SU-DHL-6 (cell line): Measurements from ENCODE around the gene UROS.

Source experiments
- H2AFZ ChIP-seq: fragments of 200-600 bp; sonication (generic); 2 replicates; pipeline ENCODE4 v1.6.1; 2014; ENCODE audit warnings: low read depth, mild to moderate bottlenecking, moderate library complexity, mixed read lengths, antibody characterized with exemption, low read length; ENCODE audit not compliant: severe bottlenecking
- H3F3A ChIP-seq: fragments of 200-600 bp; shearing (Covaris generic); 2 replicates; pipeline ENCODE4 v1.6.0; 2016; ENCODE audit warnings: antibody characterized with exemption, mild to moderate bottlenecking; ENCODE audit not compliant: insufficient read depth
- H3K27ac ChIP-seq: fragments of 200-600 bp; sonication (generic); 2 replicates; pipeline ENCODE4 v1.5.1; 2016; ENCODE audit warnings: low read depth, mild to moderate bottlenecking, low read length, moderate library complexity, mixed read lengths
- H3K27me3 ChIP-seq: fragments of 200-600 bp; sonication (generic), shearing (Covaris generic); 2 replicates; pipeline ENCODE4 v1.6.0; 2014; ENCODE audit warnings: mild to moderate bottlenecking, low read length
- H3K36me3 ChIP-seq: fragments of 200-600 bp; sonication (generic); 2 replicates; pipeline ENCODE4 v1.6.1; 2014; ENCODE audit warnings: mild to moderate bottlenecking, low read length, mixed read lengths
- H3K4me2 ChIP-seq: fragments of 300-600, 200-600 bp; shearing (Covaris generic), sonication (generic); 2 replicates; pipeline ENCODE4 v1.6.0; 2014; ENCODE audit warnings: low read length, low read depth, mild to moderate bottlenecking; ENCODE audit not compliant: poor library complexity, severe bottlenecking
- H3K4me3 ChIP-seq: fragments of 200-600 bp; sonication (generic); 2 replicates; pipeline ENCODE4 v1.5.1; 2014; ENCODE audit warnings: antibody characterized with exemption, low read length, mild to moderate bottlenecking, mixed read lengths; ENCODE audit not compliant: insufficient read depth, poor library complexity, severe bottlenecking
- H3K79me2 ChIP-seq: fragments of 200-600 bp; sonication (generic); 2 replicates; pipeline ENCODE4 v1.6.1; 2014; ENCODE audit warnings: mild to moderate bottlenecking, low read length, moderate library complexity; ENCODE audit not compliant: insufficient read depth
- H3K9ac ChIP-seq: fragments of 200-600 bp; sonication (generic); 2 replicates; pipeline ENCODE4 v1.7.0; 2014; ENCODE audit warnings: mild to moderate bottlenecking, low read length
- H3K9me2 ChIP-seq: fragments of 200-600 bp; sonication (generic); replicated peaks from 2 replicates; pipeline ENCODE4 v1.6.1; 2014; ENCODE audit warnings: low read length; ENCODE audit not compliant: insufficient read depth
- H3K9me3 ChIP-seq: fragments of 200-600 bp; sonication (generic); 2 replicates; pipeline ENCODE4 v1.6.1; 2014; ENCODE audit warnings: low read length, mixed read lengths; ENCODE audit not compliant: insufficient read depth
- H4K20me1 ChIP-seq: fragments of 200-600 bp; sonication (generic); 2 replicates; pipeline ENCODE4 v1.6.1; 2014; ENCODE audit warnings: low read depth, mild to moderate bottlenecking, antibody characterized with exemption, low read length, moderate library complexity, mixed read lengths
- EZH2phosphoT487 ChIP-seq: fragments of 200-600 bp; sonication (generic), shearing (Covaris generic); conservative IDR thresholded peaks from 2 replicates; pipeline ENCODE4 v1.6.1; 2018; ENCODE audit warnings: mild to moderate bottlenecking, antibody characterized with exemption, low read length, moderate library complexity, mixed read lengths
- TF ChIP-seq, protein P1 (sequence below): fragments of 200-600 bp; sonication (generic); IDR thresholded peaks from one replicate; pipeline ENCODE4 v1.5.1; 2017; ENCODE audit warnings: antibody characterized with exemption, mild to moderate bottlenecking, low read length, moderate library complexity; ENCODE audit not compliant: insufficient read depth, poor library complexity, severe bottlenecking

The UROS gene

DNA sequence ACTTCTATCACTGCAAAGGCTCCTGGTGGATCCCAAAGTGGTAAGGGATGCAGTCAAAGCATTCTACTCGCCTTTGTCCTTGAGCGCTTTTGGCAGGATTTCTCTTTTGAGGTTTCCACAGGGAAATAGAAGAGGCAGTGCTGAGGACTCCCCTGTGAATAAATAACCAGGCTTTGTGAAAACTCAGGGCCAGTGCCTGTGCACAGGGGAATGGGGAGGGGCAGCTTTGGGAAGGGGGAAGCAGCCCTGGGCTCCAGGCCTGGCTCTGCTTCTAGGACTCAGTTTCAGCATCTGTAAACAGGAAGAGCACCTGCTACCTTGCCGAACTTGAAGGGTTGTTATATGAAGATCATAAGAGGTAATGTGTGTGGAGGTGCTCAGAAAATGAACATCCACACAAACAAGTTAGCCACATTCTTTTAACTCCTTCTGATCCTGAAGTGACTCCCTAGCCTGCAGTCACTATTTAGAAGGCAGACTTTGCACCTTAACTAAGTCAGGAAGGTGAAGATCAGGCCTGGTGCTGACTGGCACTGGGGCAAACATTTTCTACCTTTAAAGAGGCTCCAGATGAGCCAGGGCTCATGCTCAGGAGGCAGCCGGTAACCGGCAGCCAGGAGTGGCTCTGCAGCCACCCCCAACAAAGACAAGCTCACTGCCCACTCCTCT lies 24.9 kb downstream of the UROS start:
- peaks cover 7% of the 10 kb centered on the region for H3K36me3 ChIP-seq
- no peak overlapping the region for H2AFZ ChIP-seq
- H3F3A ChIP-seq, result no peaks in the 10 kb centered on the region
- no peaks in the 10 kb centered on the region for H3K79me2 ChIP-seq
- H3K27ac ChIP-seq, result no peak overlapping the region
- no peaks in the 10 kb centered on the region for H3K27me3 ChIP-seq
- no peaks in the 10 kb centered on the region for H3K9me3 ChIP-seq
- no peak overlapping the region for H3K4me2 ChIP-seq
- H3K9me2 ChIP-seq, result no peaks in the 10 kb centered on the region
- no peaks in the 10 kb centered on the region for H4K20me1 ChIP-seq
- H3K4me3 ChIP-seq, result no peak overlapping the region
- no peak overlapping the region for H3K9ac ChIP-seq
- TF ChIP-seq, protein P1, sequence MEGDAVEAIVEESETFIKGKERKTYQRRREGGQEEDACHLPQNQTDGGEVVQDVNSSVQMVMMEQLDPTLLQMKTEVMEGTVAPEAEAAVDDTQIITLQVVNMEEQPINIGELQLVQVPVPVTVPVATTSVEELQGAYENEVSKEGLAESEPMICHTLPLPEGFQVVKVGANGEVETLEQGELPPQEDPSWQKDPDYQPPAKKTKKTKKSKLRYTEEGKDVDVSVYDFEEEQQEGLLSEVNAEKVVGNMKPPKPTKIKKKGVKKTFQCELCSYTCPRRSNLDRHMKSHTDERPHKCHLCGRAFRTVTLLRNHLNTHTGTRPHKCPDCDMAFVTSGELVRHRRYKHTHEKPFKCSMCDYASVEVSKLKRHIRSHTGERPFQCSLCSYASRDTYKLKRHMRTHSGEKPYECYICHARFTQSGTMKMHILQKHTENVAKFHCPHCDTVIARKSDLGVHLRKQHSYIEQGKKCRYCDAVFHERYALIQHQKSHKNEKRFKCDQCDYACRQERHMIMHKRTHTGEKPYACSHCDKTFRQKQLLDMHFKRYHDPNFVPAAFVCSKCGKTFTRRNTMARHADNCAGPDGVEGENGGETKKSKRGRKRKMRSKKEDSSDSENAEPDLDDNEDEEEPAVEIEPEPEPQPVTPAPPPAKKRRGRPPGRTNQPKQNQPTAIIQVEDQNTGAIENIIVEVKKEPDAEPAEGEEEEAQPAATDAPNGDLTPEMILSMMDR, result no peak
- TF ChIP-seq EZH2phosphoT487, result no peak

DNA sequence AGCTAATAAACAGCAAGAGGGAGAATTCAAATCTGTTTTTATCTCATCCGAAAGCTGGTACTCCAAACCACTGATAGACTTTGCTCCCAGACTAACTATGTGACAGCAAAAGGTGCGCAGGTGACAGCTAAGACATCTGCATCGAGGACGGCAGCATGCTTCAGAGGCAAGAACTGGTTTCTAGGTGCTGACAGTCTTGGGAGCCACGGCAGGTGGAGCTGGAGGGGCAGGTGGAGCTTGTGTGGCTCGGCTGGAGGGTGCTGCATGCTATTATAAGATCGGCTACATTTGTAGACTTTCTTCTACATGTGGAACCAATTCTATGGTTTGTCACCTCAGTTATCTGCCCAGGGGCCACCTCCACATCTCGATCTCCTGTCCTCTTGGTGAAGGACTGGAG lies 25.6 kb downstream of the UROS start:
- H4K20me1 ChIP-seq, result no peaks in the 10 kb centered on the region
- H3K36me3 ChIP-seq, result peaks cover 7% of the 10 kb centered on the region
- H3K27ac ChIP-seq, result no peak overlapping the region
- no peaks in the 10 kb centered on the region for H3K9me3 ChIP-seq
- no peaks in the 10 kb centered on the region for H3K9me2 ChIP-seq
- H3K4me3 ChIP-seq, result no peak overlapping the region
- H3K9ac ChIP-seq, result no peak overlapping the region
- H3K79me2 ChIP-seq, result no peaks in the 10 kb centered on the region
- no peak for TF ChIP-seq EZH2phosphoT487
- TF ChIP-seq, protein P1, result no peak
- no peaks in the 10 kb centered on the region for H3K27me3 ChIP-seq
- H3K4me2 ChIP-seq, result no peak overlapping the region
- no peaks in the 10 kb centered on the region for H3F3A ChIP-seq
- H2AFZ ChIP-seq, result no peak overlapping the region

DNA sequence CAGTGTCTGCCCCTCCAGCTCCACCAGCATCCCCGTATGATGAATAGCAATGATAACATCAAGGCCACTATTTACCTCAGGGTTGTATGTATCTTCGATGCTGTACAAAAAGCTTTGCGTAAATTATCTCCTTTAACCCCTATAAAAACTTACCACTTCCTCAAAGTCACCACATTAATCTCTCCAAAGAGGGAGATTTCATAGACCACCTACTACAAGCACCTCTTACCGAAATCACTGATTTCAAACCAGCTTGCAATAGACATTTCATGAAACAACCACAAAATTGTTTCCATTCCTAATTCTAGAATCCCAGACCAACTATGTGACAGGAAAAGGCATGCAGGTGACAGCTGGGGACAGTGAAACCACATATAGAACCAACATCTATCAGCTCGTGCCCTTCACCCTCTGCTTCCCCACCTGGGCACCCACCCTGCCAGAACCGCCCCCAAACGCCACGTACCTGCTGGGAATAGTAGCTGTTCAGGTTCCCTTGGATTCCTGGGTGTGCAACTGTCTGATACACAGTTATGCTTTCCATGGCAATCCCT lies 27.3 kb downstream of the UROS start:
- Histone ChIP-seq H3K27me3 (no peaks in the 10 kb centered on the region), H3K9ac (no peak overlapping the region), H3K27ac (no peak overlapping the region), H3K4me3 (no peak overlapping the region), H3K4me2 (no peak overlapping the region), H3K79me2 (no peaks in the 10 kb centered on the region), H2AFZ (no peak overlapping the region), H3F3A (no peaks in the 10 kb centered on the region), H4K20me1 (no peaks in the 10 kb centered on the region), H3K36me3 (no peaks in the 10 kb centered on the region), H3K9me3 (no peaks in the 10 kb centered on the region), H3K9me2 (no peaks in the 10 kb centered on the region)
- TF ChIP-seq, protein P1, result no peak
- no peak for TF ChIP-seq EZH2phosphoT487
